Small intestine (tissue), 7 donors: ENCODE results near the gene GREB1L. TPM values are rescaled to one million over a fixed set of nuclear protein-coding genes. Genes with fewer than 3 reads are reported as not detected.

Experiments used
- DNase-seq, 2 donors: peaks; one replicate each; pipeline versions ENCODE4 v3.0.0 to v3.0.0-alpha.2; 2013
- FAIRE-seq: peaks from 2 replicates; lab custom pipeline; 2012; peaks lifted over from hg19 to GRCh38; lab: Jason Lieb, UNC
- H3K27ac ChIP-seq, 3 donors: one replicate each; pipeline ENCODE4 v1.5.1; 2013; ENCODE audit warnings: low read length in 2 of 3, mild to moderate bottlenecking in 2 of 3, control low read depth in 1 of 3, inconsistent platforms in 1 of 3, low read depth in 1 of 3, moderate library complexity in 1 of 3
- H3K27me3 ChIP-seq, 3 donors: one replicate each; pipeline ENCODE4 v1.6.1; 2013; ENCODE audit warnings: low read length in 3 of 3, inconsistent platforms in 1 of 3; ENCODE audit not compliant: control insufficient read depth in 3 of 3, insufficient read depth in 3 of 3
- H3K36me3 ChIP-seq, 3 donors: one replicate each; pipeline ENCODE4 v1.6.1; 2013; ENCODE audit warnings: low read length in 3 of 3, inconsistent platforms in 1 of 3, low read depth in 1 of 3, mild to moderate bottlenecking in 1 of 3, moderate library complexity in 1 of 3; ENCODE audit not compliant: control insufficient read depth in 3 of 3, insufficient read depth in 2 of 3
- H3K4me1 ChIP-seq, 3 donors: one replicate each; pipeline ENCODE4 v1.6.1; 2013; ENCODE audit warnings: low read length in 2 of 3, inconsistent platforms in 1 of 3, low read depth in 1 of 3, mild to moderate bottlenecking in 1 of 3, moderate library complexity in 1 of 3; ENCODE audit not compliant: control insufficient read depth in 3 of 3, insufficient read depth in 2 of 3
- H3K4me3 ChIP-seq, 3 donors: one replicate each; pipeline ENCODE4 v1.5.1; 2013; ENCODE audit warnings: low read length in 3 of 3, control low read depth in 1 of 3, inconsistent platforms in 1 of 3, low read depth in 1 of 3, mild to moderate bottlenecking in 1 of 3, moderate library complexity in 1 of 3
- H3K9me3 ChIP-seq, 2 donors: one replicate each; pipeline ENCODE4 v1.6.1; 2013; ENCODE audit warnings: low read depth in 1 of 2, low read length in 1 of 2; ENCODE audit not compliant: control insufficient read depth in 2 of 2, insufficient read depth in 1 of 2
- whole genome bisulfite sequencing, 3 donors: extraction: QIAGEN DNeasy Blood & Tissue Kit; methylation state at CpG; one replicate each; pipeline ENCODE4 v1.1.7; 2013; 5-methylcytosine and 5-hydroxymethylcytosine counted together
- polyA plus RNA-seq, 4 donors: library from polyadenylated mRNA; stranded (reverse) in 3 of 4; unstranded in 1 of 4; fragments of 200-250 nt in 3 of 4; fragments of 120-200 nt in 1 of 4; gene quantifications; one replicate each; pipeline versions ENCODE4 v1.2.1 to v1.2.3, GENCODE V29; 2013
- donor health status: healthy with polysubstance abuse.
- donor health status: control.
- donor health status: control.
- donor health status: Bipolar disorder and iron deficiency.
- donor health status: healthy.

GREB1L gene
- polyA plus RNA-seq, 4 donors: under 0.01 to 2.4 (median 0.52) TPM; not detected in 1

GRCh38 chr18:21393986-21394385 lies 152.0 kb downstream of the GREB1L start:
- DNase-seq (no peak), FAIRE-seq (no peak)
- no peaks in the 10 kb centered on the region for H3K4me1 ChIP-seq

DNA sequence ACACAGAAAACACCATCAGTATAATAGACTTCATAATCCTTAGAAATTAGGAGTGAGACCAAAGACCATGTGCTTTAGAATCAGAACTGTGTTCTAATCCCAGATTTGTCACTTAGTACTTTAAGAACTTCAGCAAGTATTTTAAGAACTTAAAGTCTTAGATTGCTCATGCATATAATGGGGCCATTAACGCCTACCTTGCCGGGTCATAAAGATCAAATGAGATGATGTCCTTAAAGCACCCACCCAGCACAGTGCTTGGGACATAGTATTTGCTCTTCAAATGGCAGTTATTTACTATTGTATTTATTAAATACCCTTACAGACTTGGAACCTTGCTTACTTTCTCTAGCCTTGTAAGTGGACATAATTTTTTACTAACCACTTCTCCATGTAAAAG lies 156.1 kb downstream of the GREB1L start:
- DNase-seq (no peak), FAIRE-seq (no peak)
- Histone ChIP-seq H3K9me3 (no peaks in the 10 kb centered on the region), H3K27ac (no peak overlapping the region), H3K4me1 (no peaks in the 10 kb centered on the region), H3K27me3 (peaks cover 0 to 2% (median 0%) of the 10 kb centered on the region in 3 donors), H3K36me3 (no peaks in the 10 kb centered on the region), H3K4me3 (no peak overlapping the region)
- WGBS, 3 donors: 49 to 73% (median 56%) methylated on average over 2 of the region's 2 CpGs

More at GRCh38 chr18:21393986-21394385, 152.0 kb downstream of the GREB1L start:
- no peak overlapping the region for H3K27ac ChIP-seq
- no peaks in the 10 kb centered on the region for H3K36me3 ChIP-seq
- H3K9me3 ChIP-seq: no peaks in the 10 kb centered on the region
- H3K4me3 ChIP-seq: no peak overlapping the region
- no peaks in the 10 kb centered on the region for H3K27me3 ChIP-seq
- 73 to 88% (median 82%) methylated on average over 3 of the region's 3 CpGs for WGBS, 3 donors

DNA sequence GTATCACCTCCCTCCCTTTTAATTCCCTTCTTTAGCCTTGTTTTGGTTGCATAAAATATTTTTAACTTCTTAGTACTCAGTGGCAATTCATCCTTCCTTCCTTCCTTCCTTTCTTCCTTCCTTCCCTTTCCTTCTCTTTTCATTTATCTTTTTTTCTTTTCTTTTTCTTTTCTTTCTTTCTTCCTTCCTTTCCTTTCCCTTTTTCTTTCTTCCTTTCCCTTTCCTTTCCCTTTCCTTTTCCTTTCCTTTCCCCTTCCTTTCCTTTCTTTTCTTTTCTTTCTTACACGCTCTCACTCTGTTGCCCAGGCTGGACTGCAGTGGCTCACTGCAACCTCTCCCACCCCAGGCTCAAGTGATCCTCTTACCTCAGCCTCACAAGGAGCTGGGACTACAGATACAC lies 160.2 kb downstream of the GREB1L start:
- Histone ChIP-seq H3K4me1 (no peaks in the 10 kb centered on the region), H3K27ac (no peak overlapping the region), H3K27me3 (peaks cover 0 to 2% (median 0%) of the 10 kb centered on the region in 3 donors), H3K36me3 (no peaks in the 10 kb centered on the region), H3K4me3 (no peak overlapping the region), H3K9me3 (no peaks in the 10 kb centered on the region)
- FAIRE-seq (no peak), DNase-seq (no peak)
- WGBS, 3 donors: 91 to 100% (median 98%) methylated on average over 1 of the region's 1 CpG

- DNase-seq (no peak), FAIRE-seq (no peak)
- Histone ChIP-seq H3K9me3 (no peaks in the 10 kb centered on the region), H3K27ac (no peak overlapping the region), H3K4me1 (no peaks in the 10 kb centered on the region), H3K36me3 (no peaks in the 10 kb centered on the region), H3K4me3 (no peak overlapping the region), H3K27me3 (peaks cover 0 to 2% (median 0%) of the 10 kb centered on the region in 3 donors)
- 79 to 96% (median 96%) methylated on average over 1 of the region's 1 CpG for WGBS, 3 donors
Measured at GRCh38 chr18:21404426-21404825, 162.4 kb downstream of the GREB1L start.

GRCh38 chr18:21406116-21406515 lies 164.1 kb downstream of the GREB1L start:
- peaks cover 0 to under 1% (median 0%) of the 10 kb centered on the region in 3 donors for H3K27me3 ChIP-seq
- FAIRE-seq (no peak), DNase-seq (no peak)
- H3K9me3 ChIP-seq: no peaks in the 10 kb centered on the region
- H3K36me3 ChIP-seq: no peaks in the 10 kb centered on the region
- no peaks in the 10 kb centered on the region for H3K4me1 ChIP-seq
- no peak overlapping the region for H3K4me3 ChIP-seq
- 80 to 95% (median 84%) methylated on average over 3 of the region's 3 CpGs for WGBS, 3 donors
- H3K27ac ChIP-seq: no peak overlapping the region

GRCh38 chr18:21408681-21409080 lies 166.6 kb downstream of the GREB1L start:
- DNase-seq (no peak), FAIRE-seq (no peak)
- Histone ChIP-seq H3K27ac (no peak overlapping the region), H3K36me3 (no peaks in the 10 kb centered on the region), H3K27me3 (no peaks in the 10 kb centered on the region), H3K4me1 (no peaks in the 10 kb centered on the region), H3K4me3 (no peak overlapping the region), H3K9me3 (no peaks in the 10 kb centered on the region)
- WGBS, 3 donors: 91 to 96% (median 93%) methylated on average over 3 of the region's 3 CpGs

GRCh38 chr18:21433436-21433835 lies 191.4 kb downstream of the GREB1L start:
- no peaks in the 10 kb centered on the region for H3K4me1 ChIP-seq
- WGBS, 3 donors: 64 to 81% (median 65%) methylated on average over 1 of the region's 1 CpG
- no peaks in the 10 kb centered on the region for H3K27me3 ChIP-seq
- no peak for FAIRE-seq
- H3K4me3 ChIP-seq: no peak overlapping the region
- no peak overlapping the region for H3K27ac ChIP-seq
- no peaks in the 10 kb centered on the region for H3K9me3 ChIP-seq
- DNase-seq: no peak
- H3K36me3 ChIP-seq: no peaks in the 10 kb centered on the region

DNA sequence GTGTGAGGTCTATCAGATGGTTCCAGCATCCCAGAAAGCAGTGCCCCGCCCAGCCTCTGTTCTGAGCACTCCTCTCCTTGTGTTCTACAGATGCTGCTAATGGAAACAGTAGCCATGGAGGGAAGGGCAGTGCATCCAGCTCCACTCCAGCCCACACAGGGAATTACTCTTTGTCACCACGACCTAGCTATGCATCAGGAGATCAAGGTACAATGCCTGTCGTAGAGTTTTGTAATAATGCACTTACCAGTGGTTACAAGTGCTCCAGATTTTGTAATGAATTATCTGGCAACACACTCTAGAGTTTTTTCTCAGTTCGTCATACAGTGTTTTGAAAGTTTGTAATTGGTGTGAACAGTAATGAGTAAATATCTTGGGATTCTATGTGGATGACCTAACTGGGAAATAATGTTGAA lies 197.4 kb downstream of the GREB1L start:
- H3K36me3 ChIP-seq: no peaks in the 10 kb centered on the region
- no peak for FAIRE-seq

DNA sequence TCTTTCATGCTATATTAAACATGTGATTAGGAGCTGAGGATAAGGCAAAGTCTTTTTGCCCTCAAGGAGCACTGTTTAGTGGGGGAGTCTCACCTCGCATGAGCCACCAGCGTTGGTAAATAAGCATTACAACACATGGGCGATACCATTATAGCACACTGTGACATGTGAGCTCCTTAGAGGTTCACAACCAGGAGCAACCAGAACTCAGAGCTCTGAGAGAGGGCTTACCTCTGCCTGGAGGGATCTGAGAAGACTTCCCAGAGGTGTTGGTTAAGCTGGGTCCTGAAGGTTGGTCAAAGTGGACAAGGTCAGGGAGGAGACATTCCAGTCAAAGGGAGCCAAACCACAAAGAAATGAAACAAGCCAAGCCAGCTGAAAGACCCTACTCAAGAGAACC lies 199.6 kb downstream of the GREB1L start:
- Histone ChIP-seq H3K36me3 (no peaks in the 10 kb centered on the region), H3K27me3 (no peaks in the 10 kb centered on the region), H3K4me1 (peaks cover 0 to 1% (median 0%) of the 10 kb centered on the region in 3 donors), H3K27ac (no peak overlapping the region), H3K9me3 (no peaks in the 10 kb centered on the region), H3K4me3 (no peak overlapping the region)
- FAIRE-seq (no peak), DNase-seq (no peak)
- WGBS, 3 donors: 91 to 94% (median 92%) methylated on average over 3 of the region's 3 CpGs

More for the DNA sequence above, 197.4 kb downstream of the GREB1L start:
- no peaks in the 10 kb centered on the region for H3K27me3 ChIP-seq
- DNase-seq: peak; percentile 52 to 67
- no peaks in the 10 kb centered on the region for H3K9me3 ChIP-seq
- peaks cover 0 to 1% (median 0%) of the 10 kb centered on the region in 3 donors for H3K4me1 ChIP-seq
- WGBS, 3 donors: 34 to 50% (median 39%) methylated on average over 4 of the region's 4 CpGs
- no peak overlapping the region for H3K4me3 ChIP-seq
- peak overlapping the region in 1 of 3 donors; percentile 16 for H3K27ac ChIP-seq
